Thyroid gland (tissue), 4 donors: ENCODE results near the gene CA6.

Experiments used
- POLR2A ChIP-seq, 2 donors: fragments of 450-650 bp; IDR thresholded peaks; one replicate each; pipeline ENCODE4 v1.6.1; 2017; ENCODE audit warnings: antibody characterized with exemption in 2 of 2, mild to moderate bottlenecking in 2 of 2, moderate library complexity in 1 of 2
- TF ChIP-seq, protein P1 (sequence below), 6 experiments: fragments of 200-600 bp in 3 of 6; fragments of 450-650 bp in 3 of 6; sonication (generic) in 3 of 6; IDR thresholded peaks; one replicate each; pipeline ENCODE4 v1.5.1; 2016 to 2019; ENCODE audit warnings: antibody characterized with exemption in 6 of 6, mild to moderate bottlenecking in 2 of 6, inconsistent platforms in 1 of 6, moderate library complexity in 1 of 6

DNA sequence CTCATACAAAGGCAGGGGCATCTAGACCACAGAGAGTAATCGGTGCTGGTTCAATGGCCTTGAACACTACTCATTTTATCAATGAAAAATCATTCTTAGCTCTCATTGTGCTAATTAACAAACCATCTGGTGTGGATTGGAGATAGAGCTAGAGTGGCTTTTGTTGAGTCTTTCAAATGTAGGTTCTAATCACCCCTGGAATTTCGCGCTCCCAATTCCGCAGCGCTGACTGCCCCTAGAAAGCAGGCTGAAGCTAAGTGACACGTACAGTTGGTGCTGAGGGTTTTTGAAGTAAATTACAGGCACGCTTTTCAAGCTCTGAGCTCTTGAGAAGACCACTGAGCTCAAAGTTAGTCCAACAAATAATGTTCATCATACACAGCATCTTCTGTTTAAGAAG lies 31.2 kb upstream of the CA6 start:
- TF ChIP-seq POLR2A (IDR thresholded peaks at IDR 0.05), result no peak
- TF ChIP-seq, protein P1, sequence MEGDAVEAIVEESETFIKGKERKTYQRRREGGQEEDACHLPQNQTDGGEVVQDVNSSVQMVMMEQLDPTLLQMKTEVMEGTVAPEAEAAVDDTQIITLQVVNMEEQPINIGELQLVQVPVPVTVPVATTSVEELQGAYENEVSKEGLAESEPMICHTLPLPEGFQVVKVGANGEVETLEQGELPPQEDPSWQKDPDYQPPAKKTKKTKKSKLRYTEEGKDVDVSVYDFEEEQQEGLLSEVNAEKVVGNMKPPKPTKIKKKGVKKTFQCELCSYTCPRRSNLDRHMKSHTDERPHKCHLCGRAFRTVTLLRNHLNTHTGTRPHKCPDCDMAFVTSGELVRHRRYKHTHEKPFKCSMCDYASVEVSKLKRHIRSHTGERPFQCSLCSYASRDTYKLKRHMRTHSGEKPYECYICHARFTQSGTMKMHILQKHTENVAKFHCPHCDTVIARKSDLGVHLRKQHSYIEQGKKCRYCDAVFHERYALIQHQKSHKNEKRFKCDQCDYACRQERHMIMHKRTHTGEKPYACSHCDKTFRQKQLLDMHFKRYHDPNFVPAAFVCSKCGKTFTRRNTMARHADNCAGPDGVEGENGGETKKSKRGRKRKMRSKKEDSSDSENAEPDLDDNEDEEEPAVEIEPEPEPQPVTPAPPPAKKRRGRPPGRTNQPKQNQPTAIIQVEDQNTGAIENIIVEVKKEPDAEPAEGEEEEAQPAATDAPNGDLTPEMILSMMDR (IDR thresholded peaks at IDR 0.05), result no peak
